B cell (primary cell): ENCODE data around the gene LPIN2. TPM values are rescaled to one million over a fixed set of nuclear protein-coding genes. Genes with fewer than 3 reads are reported as not detected.

Experiments used
- ATAC-seq: fragments of 200-7000 bp; cut with Tn5 transposase; one replicate; pipeline ENCODE4 v1.10.0; 2021; ENCODE audit warnings: low read depth, mild to moderate bottlenecking, moderate number of reproducible peaks, moderate library complexity
- CTCF ChIA-PET: fragments of 350-600 bp; sonication (Branson Sonifier 250); formaldehyde crosslinking; loops from one replicate; lab custom pipeline; 2021; ENCODE audit warnings: antibody characterized with exemption, inconsistent platforms; lab: Charles Lee
- POLR2A ChIA-PET: fragments of 350-600 bp; sonication (Branson Sonifier 250); formaldehyde crosslinking; loops from one replicate; lab custom pipeline; 2021; ENCODE audit warnings: antibody characterized with exemption; lab: Charles Lee
- DNase-seq: peaks from one replicate; pipeline ENCODE4 v3.0.0; 2013
- H2AFZ ChIP-seq: 2 replicates; pipeline ENCODE4 v1.6.1; 2012; ENCODE audit warnings: mild to moderate bottlenecking, low read depth, low read length; ENCODE audit not compliant: insufficient read depth, poor library complexity, severe bottlenecking
- H3K27ac ChIP-seq, 2 donors: 1 replicate in 1 of 2; 2 replicates in 1 of 2; pipeline ENCODE4 v1.5.1; 2012 to 2013; ENCODE audit warnings: low read length in 2 of 2, mild to moderate bottlenecking in 2 of 2, moderate library complexity in 1 of 2
- H3K27me3 ChIP-seq, 4 experiments: fragments of 200-600 bp in 1 of 4; sonication (generic) in 1 of 4; replicated peaks in 1 of 4; 1 replicate in 2 of 4; 2 replicates in 2 of 4; pipeline versions ENCODE4 v1.6.1 to v1.7.0; 2013 to 2016; ENCODE audit warnings: low read length in 3 of 4, mild to moderate bottlenecking in 2 of 4, mixed read lengths in 1 of 4, moderate library complexity in 1 of 4; ENCODE audit not compliant: insufficient read depth in 4 of 4, control insufficient read depth in 3 of 4; ENCODE audit errors: control extremely low read depth in 1 of 4
- H3K36me3 ChIP-seq, 2 experiments: replicated peaks in 1 of 2; 1 replicate in 1 of 2; 2 replicates in 1 of 2; pipeline versions ENCODE4 v1.6.1 to v1.7.1; 2013; ENCODE audit warnings: low read length in 1 of 2; ENCODE audit not compliant: insufficient read depth in 2 of 2, control insufficient read depth in 1 of 2; ENCODE audit errors: control extremely low read depth in 1 of 2, extremely low read depth in 1 of 2
- H3K4me1 ChIP-seq, 2 donors: fragments of 200-600 bp in 1 of 2; sonication (generic) in 1 of 2; 1 replicate in 1 of 2; 2 replicates in 1 of 2; pipeline versions ENCODE4 v1.5.1 to v1.6.1; 2013 to 2017; ENCODE audit warnings: low read length in 2 of 2; ENCODE audit not compliant: control insufficient read depth in 2 of 2, insufficient read depth in 2 of 2
- H3K4me2 ChIP-seq: replicated peaks from 2 replicates; pipeline ENCODE3; 2012; ENCODE audit warnings: mild to moderate bottlenecking, low read depth, low read length; ENCODE audit not compliant: poor library complexity, severe bottlenecking
- H3K4me3 ChIP-seq, 5 experiments: fragments of 200-600 bp in 1 of 5; sonication (generic) in 1 of 5; 1 replicate in 3 of 5; 2 replicates in 2 of 5; pipeline versions ENCODE4 v1.5.1 to v1.7.0; 2011 to 2016; ENCODE audit warnings: low read length in 4 of 5, mild to moderate bottlenecking in 4 of 5, low read depth in 2 of 5, control low read depth in 1 of 5, moderate library complexity in 1 of 5; ENCODE audit not compliant: insufficient read depth in 1 of 5; ENCODE audit errors: control extremely low read depth in 1 of 5, extremely low read depth in 1 of 5
- H3K79me2 ChIP-seq: fragments of 200-600 bp; sonication (generic); one replicate; pipeline ENCODE4 v1.6.0; 2016; ENCODE audit warnings: low read length; ENCODE audit not compliant: control insufficient read depth, insufficient read depth
- H3K9ac ChIP-seq: fragments of 200-600 bp; sonication (generic); 2 replicates; pipeline ENCODE4 v1.6.1; 2017; ENCODE audit warnings: mild to moderate bottlenecking, low read length, moderate library complexity
- H3K9me3 ChIP-seq, 3 donors: one replicate each; pipeline versions ENCODE4 v1.6.1 to v1.7.1; 2013; ENCODE audit warnings: low read length in 2 of 3; ENCODE audit not compliant: control insufficient read depth in 2 of 3, insufficient read depth in 1 of 3; ENCODE audit errors: control extremely low read depth in 1 of 3
- H4K20me1 ChIP-seq: 2 replicates; pipeline ENCODE4 v1.6.0; 2012; ENCODE audit warnings: mild to moderate bottlenecking, low read length; ENCODE audit not compliant: insufficient read depth, control insufficient read depth, poor library complexity, severe bottlenecking
- H3K27ac Mint-ChIP-seq: one replicate; pipeline ENCODE4 v1.8.0; 2021; ENCODE audit warnings: mixed read lengths
- H3K27me3 Mint-ChIP-seq: one replicate; pipeline ENCODE4 v1.8.0; 2021; ENCODE audit warnings: mixed read lengths
- H3K4me1 Mint-ChIP-seq: one replicate; pipeline ENCODE4 v1.8.0; 2021; ENCODE audit warnings: mixed read lengths
- H3K4me3 Mint-ChIP-seq: one replicate; pipeline ENCODE4 v1.8.0; 2021; ENCODE audit warnings: mixed read lengths
- H3K9me3 Mint-ChIP-seq: one replicate; pipeline ENCODE4 v1.8.0; 2022; ENCODE audit warnings: mixed read lengths; ENCODE audit not compliant: insufficient read depth
- EZH2 ChIP-seq: IDR thresholded peaks from 2 replicates; pipeline ENCODE4 v1.6.1; 2012; ENCODE audit warnings: borderline replicate concordance, low read depth, mild to moderate bottlenecking, moderate library complexity, low read length; ENCODE audit not compliant: insufficient read depth, poor library complexity, severe bottlenecking
- WGBS: methylation state at CpG from one replicate; pipeline ENCODE4 v1.1.5; 2013; ENCODE audit warnings: missing lambda C conversion rate; ENCODE audit not compliant: insufficient coverage; 5-methylcytosine and 5-hydroxymethylcytosine counted together
- intact Hi-C: fragments of 100-400 bp; cut with micrococcal nuclease; formaldehyde crosslinking; loops from one replicate; pipeline ENCODE4 v1.10.0; 2022
- polyA plus RNA-seq: library from polyadenylated mRNA; depleted of rRNA; stranded (reverse); fragments of >200 nt; gene quantifications from 2 replicates; pipeline ENCODE4 v1.2.3, GENCODE V29; 2012
- total RNA-seq, 2 donors: library from RNA; stranded (reverse); fragments of 120-200 nt in 1 of 2; gene quantifications; 1 replicate in 1 of 2; 2 replicates in 1 of 2; pipeline versions ENCODE4 v1.2.3 to v1.2.4, GENCODE V29; 2013 to 2022
- TF ChIP-seq, protein P1 (sequence below): fragments of 200-600 bp; IDR thresholded peaks from one replicate; pipeline ENCODE4 v1.8.0; 2022; ENCODE audit warnings: antibody characterized with exemption, mild to moderate bottlenecking

The LPIN2 gene
- total and polyA plus RNA-seq, 2 donors (not counting 1 experiment from before 2014, with no cell fraction given): 8.0 to 31.0 TPM

DNA sequence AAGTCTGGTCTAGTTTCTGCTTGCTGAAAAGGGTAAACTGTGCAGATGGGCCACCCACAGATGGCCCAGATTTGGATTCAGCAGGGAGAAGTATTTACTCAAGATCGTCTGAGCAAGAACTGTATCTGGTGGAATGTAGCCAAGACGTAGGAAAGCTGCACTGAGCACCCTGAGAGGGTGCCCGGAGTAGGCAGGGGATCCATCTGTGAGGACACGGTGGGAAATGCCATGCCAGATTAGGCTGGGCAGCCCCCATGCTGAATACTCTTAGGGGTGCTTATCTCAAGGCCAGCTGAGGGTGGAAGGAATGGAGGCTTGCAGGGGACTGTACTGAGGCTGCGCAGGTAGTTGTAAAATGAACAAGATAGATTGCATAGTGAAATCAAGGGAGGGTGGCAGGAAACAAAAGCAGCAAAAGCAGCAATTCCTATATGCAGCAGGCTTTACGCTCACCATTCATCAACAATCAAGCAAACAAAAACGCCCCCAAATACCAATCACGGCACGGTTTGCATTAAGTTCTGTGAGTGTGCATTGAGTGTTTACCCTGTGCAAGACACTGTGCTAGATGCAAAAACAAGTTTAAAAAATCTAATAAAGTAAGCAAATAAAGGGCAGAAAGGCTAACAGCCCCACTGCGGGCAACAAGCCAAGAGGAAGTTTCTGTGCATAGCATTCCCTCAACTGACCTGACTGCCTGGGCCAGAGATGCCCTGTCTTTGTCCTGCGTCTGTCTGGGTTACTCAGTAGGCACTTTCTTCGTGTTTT, 32.2 kb upstream of the LPIN2 start:
- no peaks in the 10 kb centered on the region for H3K79me2 ChIP-seq
- H3K27ac Mint-ChIP-seq: no peak overlapping the region
- H3K9ac ChIP-seq: no peak overlapping the region
- DNase-seq (no peak), ATAC-seq (no peak)
- H3K4me1 Mint-ChIP-seq: peaks cover 4% of the 10 kb centered on the region
- no peaks in the 10 kb centered on the region for H3K36me3 ChIP-seq
- ChIA-PET POLR2A (no interaction called here), CTCF (interaction anchor here (0.8 to 2.0 kb wide), 2 partner anchors 18 to 57 kb away, joined by 4 to 9 read pairs; no protein-coding TSS in a partner anchor)
- no peaks in the 10 kb centered on the region for H3K9me3 ChIP-seq
- TF ChIP-seq EZH2: no peak
- TF ChIP-seq, protein P1, sequence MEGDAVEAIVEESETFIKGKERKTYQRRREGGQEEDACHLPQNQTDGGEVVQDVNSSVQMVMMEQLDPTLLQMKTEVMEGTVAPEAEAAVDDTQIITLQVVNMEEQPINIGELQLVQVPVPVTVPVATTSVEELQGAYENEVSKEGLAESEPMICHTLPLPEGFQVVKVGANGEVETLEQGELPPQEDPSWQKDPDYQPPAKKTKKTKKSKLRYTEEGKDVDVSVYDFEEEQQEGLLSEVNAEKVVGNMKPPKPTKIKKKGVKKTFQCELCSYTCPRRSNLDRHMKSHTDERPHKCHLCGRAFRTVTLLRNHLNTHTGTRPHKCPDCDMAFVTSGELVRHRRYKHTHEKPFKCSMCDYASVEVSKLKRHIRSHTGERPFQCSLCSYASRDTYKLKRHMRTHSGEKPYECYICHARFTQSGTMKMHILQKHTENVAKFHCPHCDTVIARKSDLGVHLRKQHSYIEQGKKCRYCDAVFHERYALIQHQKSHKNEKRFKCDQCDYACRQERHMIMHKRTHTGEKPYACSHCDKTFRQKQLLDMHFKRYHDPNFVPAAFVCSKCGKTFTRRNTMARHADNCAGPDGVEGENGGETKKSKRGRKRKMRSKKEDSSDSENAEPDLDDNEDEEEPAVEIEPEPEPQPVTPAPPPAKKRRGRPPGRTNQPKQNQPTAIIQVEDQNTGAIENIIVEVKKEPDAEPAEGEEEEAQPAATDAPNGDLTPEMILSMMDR: no peak
- WGBS: 33% methylated on average over 6 of the region's 12 CpGs
- intact Hi-C loops: no loop called here
- no peak overlapping the region for H3K4me3 ChIP-seq
- H3K27me3 ChIP-seq: no peaks in the 10 kb centered on the region
- H3K4me1 ChIP-seq: no peaks in the 10 kb centered on the region
- no peak overlapping the region for H3K27ac ChIP-seq
- no peaks in the 10 kb centered on the region for H4K20me1 ChIP-seq
- H3K27me3 Mint-ChIP-seq: peaks cover 12% of the 10 kb centered on the region
- no peak overlapping the region for H3K4me2 ChIP-seq
- no peak overlapping the region for H2AFZ ChIP-seq
- no peak overlapping the region for H3K4me3 Mint-ChIP-seq
- no peaks in the 10 kb centered on the region for H3K9me3 Mint-ChIP-seq

DNA sequence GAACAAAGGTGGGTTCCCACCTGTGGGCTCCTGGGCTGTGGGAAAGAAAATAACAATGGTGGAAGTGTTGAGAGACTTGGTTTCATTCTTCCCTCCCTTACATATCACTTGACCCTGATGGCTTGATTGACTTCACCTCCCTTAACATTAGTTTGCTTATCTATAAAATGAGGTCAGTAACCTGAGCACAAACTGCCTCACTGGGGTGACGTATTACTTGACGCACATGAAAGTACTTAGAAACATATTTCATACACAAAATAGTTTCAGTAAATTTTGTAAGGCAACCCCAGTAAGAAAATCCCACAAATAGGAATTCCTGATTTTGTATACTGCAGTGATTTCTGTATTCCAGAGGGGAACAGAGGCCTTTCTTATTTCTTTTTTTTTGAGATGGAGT, 29.4 kb upstream of the LPIN2 start:
- POLR2A ChIA-PET: no interaction called here
- CTCF ChIA-PET: no interaction called here
- H3K9me3 Mint-ChIP-seq: no peaks in the 10 kb centered on the region
- TF ChIP-seq, protein P1: no peak
- no peak for TF ChIP-seq EZH2
- no peak overlapping the region for H3K9ac ChIP-seq
- no peaks in the 10 kb centered on the region for H3K36me3 ChIP-seq
- H2AFZ ChIP-seq: no peak overlapping the region
- no CpG with 5 or more reads among the region's 2 CpGs for WGBS
- peaks cover 8% of the 10 kb centered on the region for H3K27me3 Mint-ChIP-seq
- no peak overlapping the region for H3K4me3 Mint-ChIP-seq
- H3K4me2 ChIP-seq: no peak overlapping the region
- DNase-seq (no peak), ATAC-seq (no peak)
- no peaks in the 10 kb centered on the region for H3K9me3 ChIP-seq
- no peaks in the 10 kb centered on the region for H3K79me2 ChIP-seq
- intact Hi-C loops: no loop called here
- H3K27me3 ChIP-seq: no peaks in the 10 kb centered on the region
- H3K4me3 ChIP-seq: no peak overlapping the region
- no peak overlapping the region for H3K27ac Mint-ChIP-seq
- no peak overlapping the region for H3K27ac ChIP-seq
- no peaks in the 10 kb centered on the region for H4K20me1 ChIP-seq
- H3K4me1 Mint-ChIP-seq: peaks cover 9% of the 10 kb centered on the region
- peaks cover 4% of the 10 kb centered on the region in 2 donors for H3K4me1 ChIP-seq
